ENCODE results near the gene RTL5. TPM values are rescaled to one million over a fixed set of nuclear protein-coding genes. Genes with fewer than 3 reads are reported as not detected.

The RTL5 gene
- total and polyA plus RNA-seq, 7 donors, result 0.46 to 7.5 (median 2.7) TPM

DNA sequence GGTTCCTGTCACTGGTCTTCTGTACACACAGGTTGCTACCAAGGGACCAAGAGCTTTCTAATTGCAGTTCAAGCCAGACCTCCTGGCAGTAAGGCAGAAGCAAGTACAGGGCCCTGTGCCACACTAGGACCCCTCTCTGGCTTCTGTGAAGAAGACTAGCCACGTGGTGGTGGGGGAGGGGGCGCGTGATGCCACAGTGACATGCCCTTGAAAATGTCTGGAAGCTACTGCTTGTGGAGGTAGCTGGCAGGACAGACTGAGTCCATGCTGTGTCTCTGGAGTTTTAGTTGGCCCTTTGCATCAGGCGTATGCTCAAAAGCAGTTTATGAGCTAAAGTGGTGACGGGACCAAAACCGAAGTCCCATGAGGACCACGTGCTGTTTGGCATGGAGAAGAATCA lies 50.9 kb downstream of the RTL5 start:
- Histone ChIP-seq H3K27ac (peak overlapping the region in 3 of 4 donors; percentile 14 to 58 (median 19)), H3K27me3 (no peaks in the 10 kb centered on the region), H3K9me3 (no peaks in the 10 kb centered on the region), H3K36me3 (no peaks in the 10 kb centered on the region), H3K4me3 (peak overlapping the region in 1 of 4 donors; percentile 5), H3K4me1 (peaks cover 0 to 27% (median 4%) of the 10 kb centered on the region in 4 donors)
- no peak for DNase-seq
- WGBS, 2 donors, result 80 to 92% methylated on average over 7 of the region's 7 CpGs
- intact Hi-C loops (cut with DNase I), result no loop called here
- TF ChIP-seq POLR2AphosphoS5 (IDR thresholded peaks at IDR 0.05) (no peak), EP300 (IDR thresholded peaks at IDR 0.05) (no peak), POLR2A (IDR thresholded peaks at IDR 0.05) (no peak)
- TF ChIP-seq, protein P1, sequence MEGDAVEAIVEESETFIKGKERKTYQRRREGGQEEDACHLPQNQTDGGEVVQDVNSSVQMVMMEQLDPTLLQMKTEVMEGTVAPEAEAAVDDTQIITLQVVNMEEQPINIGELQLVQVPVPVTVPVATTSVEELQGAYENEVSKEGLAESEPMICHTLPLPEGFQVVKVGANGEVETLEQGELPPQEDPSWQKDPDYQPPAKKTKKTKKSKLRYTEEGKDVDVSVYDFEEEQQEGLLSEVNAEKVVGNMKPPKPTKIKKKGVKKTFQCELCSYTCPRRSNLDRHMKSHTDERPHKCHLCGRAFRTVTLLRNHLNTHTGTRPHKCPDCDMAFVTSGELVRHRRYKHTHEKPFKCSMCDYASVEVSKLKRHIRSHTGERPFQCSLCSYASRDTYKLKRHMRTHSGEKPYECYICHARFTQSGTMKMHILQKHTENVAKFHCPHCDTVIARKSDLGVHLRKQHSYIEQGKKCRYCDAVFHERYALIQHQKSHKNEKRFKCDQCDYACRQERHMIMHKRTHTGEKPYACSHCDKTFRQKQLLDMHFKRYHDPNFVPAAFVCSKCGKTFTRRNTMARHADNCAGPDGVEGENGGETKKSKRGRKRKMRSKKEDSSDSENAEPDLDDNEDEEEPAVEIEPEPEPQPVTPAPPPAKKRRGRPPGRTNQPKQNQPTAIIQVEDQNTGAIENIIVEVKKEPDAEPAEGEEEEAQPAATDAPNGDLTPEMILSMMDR (IDR thresholded peaks at IDR 0.05), result no peak

DNA sequence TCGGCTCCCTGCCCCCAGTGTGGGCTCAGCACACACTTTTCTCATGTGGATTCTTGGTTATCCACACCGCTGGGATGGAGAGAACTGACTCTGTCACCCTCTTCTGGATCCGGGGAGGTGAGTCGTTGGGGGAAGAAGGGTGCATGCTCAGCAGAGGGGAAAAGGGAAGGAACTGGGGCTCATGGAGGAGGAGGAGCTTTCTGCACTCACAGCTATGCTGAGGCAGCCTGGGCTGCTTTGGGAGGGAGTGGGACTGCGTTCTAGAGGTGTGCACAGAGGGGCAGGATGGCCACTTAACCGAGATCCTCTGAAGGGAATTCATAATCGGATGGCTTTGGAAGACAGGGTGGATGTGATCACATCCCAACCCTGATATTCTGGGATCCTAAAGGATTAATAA lies 51.6 kb downstream of the RTL5 start:
- H3K9me3 ChIP-seq, result no peaks in the 10 kb centered on the region
- WGBS, 2 donors, result 61 to 82% methylated on average over 7 of the region's 7 CpGs
- peaks cover 0 to 27% (median 4%) of the 10 kb centered on the region in 4 donors for H3K4me1 ChIP-seq
- H3K4me3 ChIP-seq, result no peak overlapping the region
- no peak for TF ChIP-seq POLR2A (IDR thresholded peaks at IDR 0.05)
- no peak for TF ChIP-seq EP300 (IDR thresholded peaks at IDR 0.05)
- no peak for TF ChIP-seq POLR2AphosphoS5 (IDR thresholded peaks at IDR 0.05)
- TF ChIP-seq, protein P1 (IDR thresholded peaks at IDR 0.05), result no peak
- intact Hi-C loops (cut with DNase I), result no loop called here
- H3K27ac ChIP-seq, result peak overlapping the region in 3 of 4 donors; percentile 17 to 58 (median 27)
- H3K36me3 ChIP-seq, result no peaks in the 10 kb centered on the region
- no peaks in the 10 kb centered on the region for H3K27me3 ChIP-seq
- no peak for DNase-seq

DNA sequence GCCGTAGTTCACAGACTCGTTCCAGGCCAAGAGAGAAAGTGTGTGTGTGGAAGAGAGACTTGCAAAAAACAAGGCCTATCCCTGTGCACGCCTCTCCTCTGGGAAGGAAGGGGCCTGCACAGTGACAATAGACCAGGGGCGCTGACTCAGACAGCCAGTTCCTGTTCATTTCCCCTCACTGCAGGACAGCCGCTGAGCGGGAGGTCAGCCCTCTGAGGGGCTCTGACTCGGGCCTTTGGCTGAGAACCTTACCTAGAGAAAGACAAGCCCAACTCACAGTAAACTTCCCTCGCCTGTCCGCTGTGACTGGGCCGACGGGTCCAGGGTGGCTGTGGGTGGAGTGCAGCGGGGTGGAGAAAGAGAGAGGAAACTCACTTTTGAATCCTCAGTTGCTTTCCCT lies 52.1 kb downstream of the RTL5 start:
- Histone ChIP-seq H3K27ac (peak overlapping the region in 3 of 4 donors; percentile 17 to 58 (median 27)), H3K36me3 (no peaks in the 10 kb centered on the region), H3K27me3 (no peaks in the 10 kb centered on the region), H3K4me3 (no peak overlapping the region), H3K4me1 (peaks cover 0 to 27% (median 4%) of the 10 kb centered on the region in 4 donors), H3K9me3 (no peaks in the 10 kb centered on the region)
- WGBS, 2 donors, result 72 to 86% methylated on average over 12 of the region's 12 CpGs
- intact Hi-C loops (cut with DNase I), result loop anchor here (5.0 kb wide), 1 partner anchor 33 kb away; no protein-coding TSS in a partner anchor
- DNase-seq, result no peak
- peak in 1 of 4 donors; percentile 19 for TF ChIP-seq POLR2AphosphoS5 (IDR thresholded peaks at IDR 0.05)
- TF ChIP-seq, protein P1 (IDR thresholded peaks at IDR 0.05), result no peak

DNA sequence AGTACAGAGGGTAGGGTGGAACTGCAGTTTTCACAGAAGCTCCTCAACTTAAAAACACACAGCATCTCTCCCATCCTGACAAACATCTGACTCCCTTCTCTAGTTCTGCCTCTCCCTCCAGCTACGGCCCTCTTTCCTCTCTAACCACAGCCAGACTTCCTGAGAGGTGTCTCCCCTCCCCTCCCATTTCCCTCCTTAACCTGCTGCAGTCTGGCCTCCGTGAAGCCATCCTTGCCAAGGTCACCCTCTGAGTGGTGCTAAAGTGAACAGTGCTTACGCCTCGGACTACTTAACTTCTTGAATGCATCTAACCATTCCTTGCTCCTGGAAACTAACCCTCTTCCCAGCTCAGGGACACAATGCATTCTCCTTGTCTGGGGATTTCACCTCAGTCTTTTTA lies 53.3 kb downstream of the RTL5 start:
- DNase-seq, result no peak
- Histone ChIP-seq H3K9me3 (no peaks in the 10 kb centered on the region), H3K36me3 (no peaks in the 10 kb centered on the region), H3K27me3 (no peaks in the 10 kb centered on the region), H3K4me3 (no peak overlapping the region), H3K4me1 (peaks cover 0 to 27% (median 0%) of the 10 kb centered on the region in 4 donors), H3K27ac (no peak overlapping the region)
- intact Hi-C loops (cut with DNase I), result loop anchor here (5.0 kb wide), 1 partner anchor 34 kb away; no protein-coding TSS in a partner anchor
- WGBS, 2 donors, result 53 to 69% methylated on average over 4 of the region's 4 CpGs
- TF ChIP-seq, protein P1 (IDR thresholded peaks at IDR 0.05), result no peak
- TF ChIP-seq EP300 (IDR thresholded peaks at IDR 0.05) (no peak), POLR2AphosphoS5 (IDR thresholded peaks at IDR 0.05) (no peak), POLR2A (IDR thresholded peaks at IDR 0.05) (no peak)

Other genes starting within 250 kb of the RTL5 start
- 10 to 100 TPM in 3 of 4 donors, 1 to 10 TPM in 1; 8.1 to 21.3 (median 10.7) TPM for gene NHSL2, start 221.1 kb downstream of the RTL5 start, total RNA-seq
- 1 to 10 TPM in 1 of 3 donors, under 1 TPM in 2; under 0.01 to 2.1 (median under 0.01) TPM for gene NHSL2, start 221.1 kb downstream of the RTL5 start, polyA plus RNA-seq
- gene PIN4, start 49.8 kb upstream of the RTL5 start, total RNA-seq, result 10 to 100 TPM in 1 of 4 donors, 1 to 10 TPM in 3; 6.9 to 15.3 (median 8.3) TPM
- gene PIN4, start 49.8 kb upstream of the RTL5 start, polyA plus RNA-seq, result 10 to 100 TPM; 15.0 to 26.8 (median 20.9) TPM
- under 1 TPM in 2 of 4 donors, not detected in 2; under 0.01 to 0.16 TPM for gene ERCC6L, start 107.1 kb upstream of the RTL5 start, total RNA-seq
- 1 to 10 TPM in 1 of 3 donors, under 1 TPM in 1, not detected in 1; 0.23 to 2.4 TPM for gene ERCC6L, start 107.1 kb upstream of the RTL5 start, polyA plus RNA-seq
- gene RPS4X, start 145.3 kb upstream of the RTL5 start, total RNA-seq, result 1,000 to 10,000 TPM in 3 of 4 donors, 100 to 1,000 TPM in 1; 842 to 1,555 (median 1,107) TPM
- 1,000 to 10,000 TPM; 1,029 to 2,141 (median 1,186) TPM for gene RPS4X, start 145.3 kb upstream of the RTL5 start, polyA plus RNA-seq
- under 1 TPM in 1 of 4 donors, not detected in 3; 0.99 TPM for gene CITED1, start 174.0 kb upstream of the RTL5 start, total RNA-seq
- gene CITED1, start 174.0 kb upstream of the RTL5 start, polyA plus RNA-seq, result 1 to 10 TPM in 1 of 3 donors, under 1 TPM in 1, not detected in 1; 0.52 to 2.4 TPM

Measured in sigmoid colon (tissue), 7 donors.